ENCODE measurements around the gene CTIF. TPM values are rescaled to one million over a fixed set of nuclear protein-coding genes. Genes with fewer than 3 reads are reported as not detected.

Gene CTIF
- polyA plus RNA-seq, 3 donors = 0.38 to 8.7 (median 1.2) TPM

GRCh38 chr18:48819276-48819675 lies 280.4 kb downstream of the CTIF start:
- Mint-ChIP-seq H3K4me3 (no peak overlapping the region), H3K27me3 (ENCODE audit: low read depth in 3 of 3) (peaks cover 0 to 6% (median 3%) of the 10 kb centered on the region in 3 donors), H3K4me1 (peaks cover 18% of the 10 kb centered on the region), H3K27ac (no peak overlapping the region), H3K36me3 (peaks cover 50 to 54% of the 10 kb centered on the region in 2 donors), H3K9me3 (peaks cover 2 to 8% (median 5%) of the 10 kb centered on the region in 7 donors)
- no peak overlapping the region for H3K4me3 ChIP-seq (replicated peaks in 1 of 3; ENCODE audit: low read depth in 2 of 3, low read length in 3 of 3)
- DNase-seq = no peak
- H3K9me3 ChIP-seq (replicated peaks in 1 of 2; ENCODE audit: control insufficient read depth in 1 of 2, insufficient read depth in 1 of 2, low read length in 2 of 2) = no peaks in the 10 kb centered on the region
- 96% methylated on average over 12 of the region's 15 CpGs for WGBS (ENCODE audit: insufficient coverage)
- H3K9ac ChIP-seq (ENCODE audit: insufficient read depth, low read length, poor library complexity, severe bottlenecking) = no peak overlapping the region
- H3K36me3 ChIP-seq (replicated peaks in 1 of 2; ENCODE audit: control insufficient read depth in 1 of 2, insufficient read depth in 2 of 2, low read length in 2 of 2) = peaks cover 9 to 33% of the 10 kb centered on the region in 2 donors
- H3K27me3 ChIP-seq (ENCODE audit: control insufficient read depth in 2 of 2, insufficient read depth in 2 of 2, low read length in 2 of 2) = no peaks in the 10 kb centered on the region
- H3K4me1 ChIP-seq (ENCODE audit: control insufficient read depth in 1 of 2, insufficient read depth in 2 of 2, low read length in 2 of 2) = peaks cover 7 to 10% of the 10 kb centered on the region in 2 donors
- intact Hi-C loops (cut with micrococcal nuclease) = no loop called here
- no peak overlapping the region for H3K4me2 ChIP-seq (replicated peaks; ENCODE audit: extremely low read depth, low read length, poor library complexity, severe bottlenecking)
- H4K20me1 ChIP-seq (ENCODE audit: insufficient read depth, low read length) = no peaks in the 10 kb centered on the region
- no peaks in the 10 kb centered on the region for H3K79me2 ChIP-seq (ENCODE audit: insufficient read depth, low read length)
- no peak overlapping the region for H3K27ac ChIP-seq (ENCODE audit: low read depth in 1 of 2, low read length in 2 of 2)
- TF ChIP-seq CTCF (IDR thresholded peaks at IDR 0.05) = no peak
- H2AFZ ChIP-seq (ENCODE audit: insufficient read depth, low read depth, low read length, poor library complexity, severe bottlenecking) = no peak overlapping the region

- Histone ChIP-seq H3K4me3 (replicated peaks in 1 of 3; ENCODE audit: low read depth in 2 of 3, low read length in 3 of 3) (no peak overlapping the region), H3K79me2 (ENCODE audit: insufficient read depth, low read length) (no peaks in the 10 kb centered on the region), H3K9ac (ENCODE audit: insufficient read depth, low read length, poor library complexity, severe bottlenecking) (no peak overlapping the region), H3K36me3 (replicated peaks in 1 of 2; ENCODE audit: control insufficient read depth in 1 of 2, insufficient read depth in 2 of 2, low read length in 2 of 2) (peaks cover 9 to 33% of the 10 kb centered on the region in 2 donors), H4K20me1 (ENCODE audit: insufficient read depth, low read length) (no peaks in the 10 kb centered on the region), H3K4me2 (replicated peaks; ENCODE audit: extremely low read depth, low read length, poor library complexity, severe bottlenecking) (no peak overlapping the region), H2AFZ (ENCODE audit: insufficient read depth, low read depth, low read length, poor library complexity, severe bottlenecking) (no peak overlapping the region), H3K27ac (ENCODE audit: low read depth in 1 of 2, low read length in 2 of 2) (no peak overlapping the region), H3K27me3 (ENCODE audit: control insufficient read depth in 2 of 2, insufficient read depth in 2 of 2, low read length in 2 of 2) (no peaks in the 10 kb centered on the region), H3K4me1 (ENCODE audit: control insufficient read depth in 1 of 2, insufficient read depth in 2 of 2, low read length in 2 of 2) (peaks cover under 1 to 3% of the 10 kb centered on the region in 2 donors), H3K9me3 (replicated peaks in 1 of 2; ENCODE audit: control insufficient read depth in 1 of 2, insufficient read depth in 1 of 2, low read length in 2 of 2) (no peaks in the 10 kb centered on the region)
- peaks cover 0 to 6% (median 3%) of the 10 kb centered on the region in 3 donors for H3K27me3 Mint-ChIP-seq (ENCODE audit: low read depth in 3 of 3)
- H3K4me3 Mint-ChIP-seq = no peak overlapping the region
- DNase-seq = no peak
- 97% methylated on average over 11 of the region's 11 CpGs for WGBS (ENCODE audit: insufficient coverage)
- no peak for TF ChIP-seq CTCF (IDR thresholded peaks at IDR 0.05)
- no peak overlapping the region for H3K27ac Mint-ChIP-seq
- peaks cover 4 to 8% (median 5%) of the 10 kb centered on the region in 7 donors for H3K9me3 Mint-ChIP-seq
- H3K4me1 Mint-ChIP-seq = peaks cover 11% of the 10 kb centered on the region
- intact Hi-C loops (cut with micrococcal nuclease) = no loop called here
- H3K36me3 Mint-ChIP-seq = peaks cover 57 to 60% of the 10 kb centered on the region in 2 donors
Measured at GRCh38 chr18:48819781-48820482, 281.1 kb downstream of the CTIF start.
